ENCODE data around the gene TMCO1. TPM values are rescaled to one million over a fixed set of nuclear protein-coding genes. Genes with fewer than 3 reads are reported as not detected.
"Not testable (repeated sequence)": the region's sequence is repeated elsewhere in the genome, so short reads cannot be mapped to it uniquely, and the experiment has no call there.

The TMCO1 gene
- total RNA-seq, 2 experiments from 2014 or later: 93.3 to 102 TPM

- Mint-ChIP-seq H3K27ac (peak overlapping the region; percentile 98), H3K4me1 (peaks cover 36% of the 10 kb centered on the region), H3K36me3 (ENCODE audit: low read depth) (peaks cover 28% of the 10 kb centered on the region), H3K9me3 (no peaks in the 10 kb centered on the region), H3K27me3 (peaks cover 2% of the 10 kb centered on the region), H3K4me3 (peak overlapping the region; percentile 98)
- DNase-seq: no peak
- POLR2A ChIA-PET: interaction anchor here (0.6 to 0.8 kb wide), 3 partner anchors 44 to 66 kb away, joined by 3 to 9 read pairs (median 3); no protein-coding TSS in a partner anchor
- CTCF ChIA-PET: interaction anchor here (0.8 to 2.2 kb wide), 5 partner anchors 11 to 212 kb away, joined by 3 to 8 read pairs (median 4); no protein-coding TSS in a partner anchor
Observed at GRCh38 chr1:165697491-165697880, 71.2 kb downstream of the TMCO1 start.

GRCh38 chr1:165696625-165697100, 72.0 kb downstream of the TMCO1 start:
- Mint-ChIP-seq H3K4me1 (peaks cover 44% of the 10 kb centered on the region), H3K4me3 (peak overlapping the region; percentile 98), H3K36me3 (ENCODE audit: low read depth) (peaks cover 36% of the 10 kb centered on the region), H3K27me3 (no peaks in the 10 kb centered on the region), H3K9me3 (no peaks in the 10 kb centered on the region), H3K27ac (peak overlapping the region; percentile 76)
- no peak for DNase-seq
- ChIA-PET POLR2A (interaction anchor here (0.6 to 0.7 kb wide), 2 partner anchors 43 to 67 kb away, joined by 3 read pairs; no protein-coding TSS in a partner anchor), CTCF (interaction anchor here (2.2 kb wide), 1 partner anchor 11 kb away, joined by 8 read pairs; no protein-coding TSS in a partner anchor)

- H3K27me3 Mint-ChIP-seq: no peaks in the 10 kb centered on the region
- no peak for DNase-seq
- H3K4me3 Mint-ChIP-seq: no peak overlapping the region
- H3K9me3 Mint-ChIP-seq: no peaks in the 10 kb centered on the region
- H3K4me1 Mint-ChIP-seq: peaks cover 52% of the 10 kb centered on the region
- ChIA-PET POLR2A (interaction anchor here (0.7 kb wide), 1 partner anchor 70 kb away, joined by 3 read pairs; no protein-coding TSS in a partner anchor), CTCF (no interaction called here)
- H3K36me3 Mint-ChIP-seq (ENCODE audit: low read depth): peaks cover 50% of the 10 kb centered on the region
- H3K27ac Mint-ChIP-seq: no peak overlapping the region
Observed at GRCh38 chr1:165695031-165695430, 73.6 kb downstream of the TMCO1 start.

- CTCF ChIA-PET: no interaction called here
Observed at GRCh38 chr1:165688046-165688445, 80.6 kb downstream of the TMCO1 start.

GRCh38 chr1:165686971-165687433, 81.7 kb downstream of the TMCO1 start:
- DNase-seq: no peak
- Mint-ChIP-seq H3K36me3 (ENCODE audit: low read depth) (peaks cover 73% of the 10 kb centered on the region), H3K27me3 (no peaks in the 10 kb centered on the region), H3K27ac (peak overlapping the region; percentile 69), H3K4me3 (no peak overlapping the region), H3K9me3 (peaks cover 8% of the 10 kb centered on the region), H3K4me1 (peaks cover 40% of the 10 kb centered on the region)
- POLR2A ChIA-PET: no interaction called here
- CTCF ChIA-PET: interaction anchor here (2.3 kb wide), 1 partner anchor 11 kb away, joined by 8 read pairs; the partner anchor contains the start of gene ALDH9A1

More at GRCh38 chr1:165688046-165688445, 80.6 kb downstream of the TMCO1 start:
- Mint-ChIP-seq H3K4me1 (peaks cover 45% of the 10 kb centered on the region), H3K9me3 (peaks cover 8% of the 10 kb centered on the region), H3K36me3 (ENCODE audit: low read depth) (peaks cover 69% of the 10 kb centered on the region), H3K4me3 (no peak overlapping the region), H3K27me3 (no peaks in the 10 kb centered on the region), H3K27ac (no peak overlapping the region)
- POLR2A ChIA-PET: no interaction called here
- no peak for DNase-seq

GRCh38 chr1:165686121-165686970, 82.3 kb downstream of the TMCO1 start:
- H3K4me3 Mint-ChIP-seq: no peak overlapping the region
- peaks cover 72% of the 10 kb centered on the region for H3K36me3 Mint-ChIP-seq (ENCODE audit: low read depth)
- ChIA-PET CTCF (interaction anchor here (2.3 kb wide), 1 partner anchor 11 kb away, joined by 8 read pairs; the partner anchor contains the start of gene ALDH9A1), POLR2A (no interaction called here)
- no peaks in the 10 kb centered on the region for H3K27me3 Mint-ChIP-seq
- DNase-seq: no peak
- peaks cover 34% of the 10 kb centered on the region for H3K4me1 Mint-ChIP-seq
- peaks cover 8% of the 10 kb centered on the region for H3K9me3 Mint-ChIP-seq
- peak overlapping the region; percentile 69 for H3K27ac Mint-ChIP-seq

GRCh38 chr1:165683848-165684485, 84.7 kb downstream of the TMCO1 start:
- DNase-seq: no peak
- no peak overlapping the region for H3K4me3 Mint-ChIP-seq
- H3K9me3 Mint-ChIP-seq: peaks cover 10% of the 10 kb centered on the region
- peaks cover 80% of the 10 kb centered on the region for H3K36me3 Mint-ChIP-seq (ENCODE audit: low read depth)
- ChIA-PET POLR2A (no interaction called here), CTCF (interaction anchor here (0.7 to 1.3 kb wide), 2 partner anchors 37 to 53 kb away, joined by 3 read pairs; partner anchors contain the start of gene MGST3)
- peaks cover 36% of the 10 kb centered on the region for H3K4me1 Mint-ChIP-seq
- no peaks in the 10 kb centered on the region for H3K27me3 Mint-ChIP-seq
- no peak overlapping the region for H3K27ac Mint-ChIP-seq

GRCh38 chr1:165680773-165681172, 87.9 kb downstream of the TMCO1 start:
- H3K4me3 Mint-ChIP-seq, H3K27ac Mint-ChIP-seq, H3K27me3 Mint-ChIP-seq, DNase-seq, CTCF ChIA-PET, H3K9me3 Mint-ChIP-seq, POLR2A ChIA-PET: not testable (repeated sequence)
- H3K4me1 Mint-ChIP-seq: peaks cover 32% of the 10 kb centered on the region
- peaks cover 72% of the 10 kb centered on the region for H3K36me3 Mint-ChIP-seq (ENCODE audit: low read depth)

- H3K27me3 Mint-ChIP-seq: no peaks in the 10 kb centered on the region
- no peak for DNase-seq
- H3K4me3 Mint-ChIP-seq: no peak overlapping the region
- peaks cover 2% of the 10 kb centered on the region for H3K9me3 Mint-ChIP-seq
- H3K36me3 Mint-ChIP-seq (ENCODE audit: low read depth): peaks cover 72% of the 10 kb centered on the region
- POLR2A ChIA-PET: no interaction called here
- H3K27ac Mint-ChIP-seq: no peak overlapping the region
- CTCF ChIA-PET: no interaction called here
- peaks cover 32% of the 10 kb centered on the region for H3K4me1 Mint-ChIP-seq
Observed at GRCh38 chr1:165680303-165680702, 88.4 kb downstream of the TMCO1 start.

GRCh38 chr1:165679282-165680036, 89.2 kb downstream of the TMCO1 start:
- DNase-seq: no peak
- H3K4me3 Mint-ChIP-seq: no peak overlapping the region
- no peak overlapping the region for H3K27ac Mint-ChIP-seq
- H3K36me3 Mint-ChIP-seq (ENCODE audit: low read depth): peaks cover 72% of the 10 kb centered on the region
- peaks cover 2% of the 10 kb centered on the region for H3K9me3 Mint-ChIP-seq
- peaks cover 29% of the 10 kb centered on the region for H3K4me1 Mint-ChIP-seq
- CTCF ChIA-PET: interaction anchor here (1.7 kb wide), 1 partner anchor 27 kb away, joined by 3 read pairs; no protein-coding TSS in a partner anchor
- H3K27me3 Mint-ChIP-seq: no peaks in the 10 kb centered on the region
- POLR2A ChIA-PET: no interaction called here

GRCh38 chr1:165678509-165678908, 90.2 kb downstream of the TMCO1 start:
- Mint-ChIP-seq H3K9me3 (peaks cover 2% of the 10 kb centered on the region), H3K27ac (peak overlapping the region; percentile 46), H3K4me3 (no peak overlapping the region), H3K36me3 (ENCODE audit: low read depth) (peaks cover 70% of the 10 kb centered on the region), H3K4me1 (peaks cover 25% of the 10 kb centered on the region), H3K27me3 (no peaks in the 10 kb centered on the region)
- ChIA-PET POLR2A (no interaction called here), CTCF (interaction anchor here (1.7 kb wide), 1 partner anchor 26 kb away, joined by 3 read pairs; no protein-coding TSS in a partner anchor)
- no peak for DNase-seq

Data from activated CD4-positive, alpha-beta T cell treated with anti-CD3 and anti-CD28 coated beads, Interleukin-2, amount 10 ng/mL, durations not matched to agents 7 days and 5 days (primary cell).